ENCODE results near the gene OSGIN1.

Gene OSGIN1

DNA sequence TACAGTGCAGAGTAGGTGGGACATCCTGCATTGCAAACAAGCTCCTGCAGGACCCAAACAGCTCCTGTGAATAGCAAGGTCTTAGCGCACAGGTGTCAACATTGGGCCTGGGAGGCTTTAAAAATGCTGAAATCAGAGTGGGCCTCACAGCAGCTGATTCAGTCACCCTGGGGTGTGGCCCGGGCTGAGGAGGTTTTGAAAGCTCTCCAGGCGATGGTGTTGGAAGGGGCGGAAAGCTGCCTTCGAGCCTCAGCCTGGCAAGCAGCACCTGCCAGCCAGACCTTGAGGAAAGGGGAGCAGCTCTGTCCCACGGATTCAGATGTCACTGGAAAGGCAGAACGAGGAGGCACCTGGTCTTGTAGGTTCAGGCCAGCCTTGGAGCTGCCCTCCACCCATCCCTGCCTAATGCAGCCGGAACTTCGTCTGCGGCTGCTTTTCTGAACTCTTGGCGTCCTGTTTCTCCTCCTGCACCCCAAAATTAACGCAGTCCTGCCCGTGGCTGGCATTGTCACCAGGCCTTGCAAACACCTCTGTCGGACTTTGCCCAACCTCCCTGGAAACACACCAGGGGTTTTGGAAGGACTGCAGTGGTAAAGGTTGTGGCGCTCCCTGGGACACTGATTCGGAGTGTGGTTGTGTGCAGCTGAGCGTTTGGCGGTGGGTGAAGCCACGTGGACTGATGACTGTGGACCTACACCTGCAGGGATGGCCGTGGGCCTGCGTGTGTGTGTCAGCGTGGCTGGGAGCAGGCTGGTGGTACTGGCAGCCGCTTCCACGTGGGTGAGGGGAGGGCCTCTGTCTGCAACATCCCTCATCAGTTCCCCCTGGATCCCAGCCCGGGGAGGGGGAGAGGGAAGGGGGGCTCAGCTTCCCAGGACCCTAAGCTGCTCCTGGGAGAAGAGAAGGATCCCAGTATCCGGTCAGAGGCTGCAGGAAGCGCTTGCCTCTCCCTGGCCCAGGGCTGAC, 18.4 kb downstream of the OSGIN1 start:
- H3K36me3 ChIP-seq (ENCODE audit: control insufficient read depth in 1 of 2, insufficient read depth in 2 of 2, low read length in 2 of 2) = no peaks in the 10 kb centered on the region
- no peak overlapping the region for H3K4me3 ChIP-seq (ENCODE audit: low read depth in 1 of 2, low read length in 2 of 2)
- H3K4me1 ChIP-seq (ENCODE audit: control insufficient read depth in 1 of 2, insufficient read depth in 2 of 2, low read length in 2 of 2) = no peaks in the 10 kb centered on the region
- H3K9me3 ChIP-seq (ENCODE audit: control insufficient read depth in 1 of 2, low read length in 2 of 2) = no peaks in the 10 kb centered on the region
- no peak overlapping the region for H3K27ac ChIP-seq (ENCODE audit: low read length)
- H3K27me3 ChIP-seq (ENCODE audit: low read depth, low read length) = no peaks in the 10 kb centered on the region

DNA sequence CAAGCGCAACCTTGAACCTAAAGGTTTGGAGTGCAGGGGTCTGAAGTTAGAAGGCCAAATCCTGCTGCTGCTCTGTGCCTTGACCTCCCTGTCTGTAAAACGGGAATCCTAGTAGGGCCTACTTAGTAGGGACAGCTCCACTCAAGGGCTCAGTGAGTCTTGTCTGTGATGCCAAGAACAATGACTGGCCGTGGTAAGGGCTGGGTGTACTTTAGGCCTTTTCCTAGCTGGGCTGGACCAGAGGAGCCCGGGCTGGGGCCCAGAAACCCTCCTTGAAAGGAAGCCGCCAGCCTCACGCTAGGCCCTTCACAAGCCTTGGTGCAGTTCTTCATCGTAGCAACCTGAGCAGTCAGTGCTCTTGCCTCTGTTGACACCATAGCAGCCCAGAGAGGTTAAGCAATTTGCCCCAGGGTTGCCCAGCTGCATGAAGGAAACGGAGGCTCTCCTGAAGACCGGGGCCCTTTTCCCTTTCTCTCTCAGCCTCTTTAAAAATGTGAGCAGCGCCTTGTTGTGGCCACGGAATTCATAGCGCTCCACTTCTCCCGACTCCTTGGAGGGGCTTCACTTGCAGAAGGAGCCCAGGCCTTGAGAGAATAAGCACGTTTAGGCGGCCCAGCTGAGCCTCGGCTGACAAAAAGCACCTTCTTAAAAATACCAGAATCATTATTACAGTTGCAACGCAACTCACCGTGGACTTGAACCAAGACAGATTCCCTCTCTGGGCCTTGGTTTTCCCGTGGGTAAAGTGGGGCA, 19.4 kb downstream of the OSGIN1 start:
- Histone ChIP-seq H3K4me3 (ENCODE audit: low read depth in 1 of 2, low read length in 2 of 2) (no peak overlapping the region), H3K4me1 (ENCODE audit: control insufficient read depth in 1 of 2, insufficient read depth in 2 of 2, low read length in 2 of 2) (no peaks in the 10 kb centered on the region), H3K27ac (ENCODE audit: low read length) (no peak overlapping the region), H3K27me3 (ENCODE audit: low read depth, low read length) (no peaks in the 10 kb centered on the region), H3K36me3 (ENCODE audit: control insufficient read depth in 1 of 2, insufficient read depth in 2 of 2, low read length in 2 of 2) (no peaks in the 10 kb centered on the region), H3K9me3 (ENCODE audit: control insufficient read depth in 1 of 2, low read length in 2 of 2) (no peaks in the 10 kb centered on the region)

GRCh38 chr16:83973077-83973476, 20.0 kb downstream of the OSGIN1 start:
- Histone ChIP-seq H3K9me3 (ENCODE audit: control insufficient read depth in 1 of 2, low read length in 2 of 2) (peaks cover 0 to 4% of the 10 kb centered on the region in 2 donors), H3K27ac (ENCODE audit: low read length) (no peak overlapping the region), H3K27me3 (ENCODE audit: low read depth, low read length) (no peaks in the 10 kb centered on the region), H3K36me3 (ENCODE audit: control insufficient read depth in 1 of 2, insufficient read depth in 2 of 2, low read length in 2 of 2) (no peaks in the 10 kb centered on the region), H3K4me1 (ENCODE audit: control insufficient read depth in 1 of 2, insufficient read depth in 2 of 2, low read length in 2 of 2) (no peaks in the 10 kb centered on the region), H3K4me3 (ENCODE audit: low read depth in 1 of 2, low read length in 2 of 2) (no peak overlapping the region)

- Histone ChIP-seq H3K4me3 (ENCODE audit: low read depth in 1 of 2, low read length in 2 of 2) (no peak overlapping the region), H3K27me3 (ENCODE audit: low read depth, low read length) (no peaks in the 10 kb centered on the region), H3K9me3 (ENCODE audit: control insufficient read depth in 1 of 2, low read length in 2 of 2) (peaks cover under 1 to 9% of the 10 kb centered on the region in 2 donors), H3K4me1 (ENCODE audit: control insufficient read depth in 1 of 2, insufficient read depth in 2 of 2, low read length in 2 of 2) (no peaks in the 10 kb centered on the region), H3K36me3 (ENCODE audit: control insufficient read depth in 1 of 2, insufficient read depth in 2 of 2, low read length in 2 of 2) (no peaks in the 10 kb centered on the region), H3K27ac (ENCODE audit: low read length) (no peak overlapping the region)
These were observed 20.7 kb downstream of the OSGIN1 start for GRCh38 chr16:83973581-83974385.

- H3K27ac ChIP-seq (ENCODE audit: low read length) = no peak overlapping the region
These were observed 21.4 kb downstream of the OSGIN1 start for GRCh38 chr16:83974475-83974874.

DNA sequence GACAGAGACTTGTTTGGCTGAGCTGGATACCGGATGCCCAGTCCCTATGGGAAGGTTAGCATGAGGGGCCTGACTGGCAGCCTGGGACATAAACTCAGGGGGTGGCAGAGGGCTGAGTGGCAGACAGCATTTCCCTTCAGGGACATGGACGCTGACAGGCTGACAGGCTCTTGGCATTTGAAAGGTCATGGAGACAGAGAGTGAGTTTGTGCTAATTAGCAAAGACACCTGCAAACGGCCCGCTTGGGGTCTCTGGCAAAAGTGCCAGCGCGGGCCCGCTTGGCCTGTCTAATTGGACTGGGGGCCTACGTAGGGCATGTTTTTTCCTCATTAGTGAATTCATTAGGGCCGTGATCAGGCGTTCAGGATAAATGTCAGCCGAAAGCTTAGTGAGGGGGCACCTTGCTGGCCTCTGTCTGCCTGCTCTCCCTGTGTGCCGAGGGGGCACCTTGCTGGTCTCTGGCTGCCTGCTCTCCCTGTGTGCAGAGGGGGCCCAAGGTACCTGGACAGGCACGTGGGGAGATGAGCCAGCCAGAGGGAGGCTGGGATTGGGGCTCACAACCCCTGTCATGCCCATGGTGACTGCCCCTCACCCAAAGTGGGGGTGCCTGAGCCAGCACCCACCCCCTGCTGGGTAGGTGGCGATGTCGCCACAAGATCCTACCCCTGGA, 22.7 kb downstream of the OSGIN1 start:
- H3K9me3 ChIP-seq (ENCODE audit: control insufficient read depth in 1 of 2, low read length in 2 of 2) = peaks cover 4 to 9% of the 10 kb centered on the region in 2 donors
- H3K4me3 ChIP-seq (ENCODE audit: low read depth in 1 of 2, low read length in 2 of 2) = no peak overlapping the region
- H3K27ac ChIP-seq (ENCODE audit: low read length) = no peak overlapping the region
- no peaks in the 10 kb centered on the region for H3K27me3 ChIP-seq (ENCODE audit: low read depth, low read length)
- no peaks in the 10 kb centered on the region for H3K36me3 ChIP-seq (ENCODE audit: control insufficient read depth in 1 of 2, insufficient read depth in 2 of 2, low read length in 2 of 2)
- H3K4me1 ChIP-seq (ENCODE audit: control insufficient read depth in 1 of 2, insufficient read depth in 2 of 2, low read length in 2 of 2) = no peaks in the 10 kb centered on the region

More at GRCh38 chr16:83974475-83974874, 21.4 kb downstream of the OSGIN1 start:
- Histone ChIP-seq H3K4me1 (ENCODE audit: control insufficient read depth in 1 of 2, insufficient read depth in 2 of 2, low read length in 2 of 2) (no peaks in the 10 kb centered on the region), H3K36me3 (ENCODE audit: control insufficient read depth in 1 of 2, insufficient read depth in 2 of 2, low read length in 2 of 2) (no peaks in the 10 kb centered on the region), H3K4me3 (ENCODE audit: low read depth in 1 of 2, low read length in 2 of 2) (no peak overlapping the region), H3K9me3 (ENCODE audit: control insufficient read depth in 1 of 2, low read length in 2 of 2) (peaks cover 4 to 9% of the 10 kb centered on the region in 2 donors), H3K27me3 (ENCODE audit: low read depth, low read length) (no peaks in the 10 kb centered on the region)

DNA sequence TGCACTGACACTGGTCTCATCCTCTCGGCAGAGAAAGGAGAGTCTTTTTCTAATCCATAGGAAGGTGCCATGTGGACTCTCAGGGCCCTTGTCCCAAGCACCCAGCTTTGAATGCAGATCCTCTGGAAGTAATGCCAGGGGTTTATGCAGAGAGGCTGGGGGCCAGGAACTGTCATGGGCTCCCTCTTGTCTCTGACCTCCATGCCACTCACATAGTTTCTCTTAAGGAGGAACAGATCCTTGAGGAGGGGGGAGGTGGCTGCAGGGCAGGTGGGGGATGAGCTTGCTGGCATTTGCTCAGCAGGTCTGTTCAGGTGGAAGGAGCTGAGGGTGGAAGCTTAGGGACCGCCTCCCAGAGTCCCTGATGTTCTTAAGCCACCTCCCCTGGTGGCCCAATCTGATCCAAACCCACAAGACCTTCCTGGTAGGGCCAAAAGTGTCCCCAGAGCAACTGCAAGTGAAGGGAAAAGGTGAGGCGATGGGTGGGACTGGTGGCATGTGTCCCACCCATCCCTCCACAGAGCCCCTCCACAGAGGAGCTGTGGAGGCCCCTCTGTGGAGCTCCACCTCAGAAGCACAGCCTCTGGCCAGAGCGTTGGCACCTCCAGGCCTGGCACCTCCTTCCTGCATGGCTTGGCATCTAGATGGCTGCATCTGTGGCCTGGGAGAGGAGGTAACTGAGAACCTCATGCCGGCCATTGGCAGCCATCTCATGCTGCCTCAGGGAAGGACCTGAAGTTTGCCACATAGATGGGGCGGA, 24.2 kb downstream of the OSGIN1 start:
- H3K36me3 ChIP-seq (ENCODE audit: control insufficient read depth in 1 of 2, insufficient read depth in 2 of 2, low read length in 2 of 2) = no peaks in the 10 kb centered on the region
- H3K27ac ChIP-seq (ENCODE audit: low read length) = no peak overlapping the region

DNA sequence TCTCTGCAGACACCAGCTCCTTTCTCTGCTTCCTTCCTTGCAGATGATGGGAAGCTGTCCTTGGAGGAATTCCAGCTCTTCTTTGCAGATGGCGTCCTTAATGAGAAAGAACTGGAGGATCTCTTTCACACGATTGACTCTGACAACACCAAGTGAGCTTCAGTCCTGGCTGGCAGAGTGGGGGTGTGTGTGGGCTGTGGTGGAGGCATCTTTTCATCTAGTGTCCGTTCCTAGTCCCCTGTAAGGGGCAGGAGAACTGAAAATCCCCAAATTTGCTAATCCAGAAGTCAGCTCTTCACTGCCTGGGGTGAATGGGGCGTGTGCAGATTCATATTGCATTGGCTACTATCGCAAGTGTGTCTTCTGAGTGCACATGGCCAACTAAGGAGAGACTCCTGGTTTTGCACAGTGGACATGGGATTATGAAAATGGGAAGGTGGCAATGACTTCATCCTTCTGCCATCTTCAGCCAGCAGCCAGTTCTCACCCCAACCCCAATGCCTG, 25.4 kb downstream of the OSGIN1 start:
- H3K27ac ChIP-seq (ENCODE audit: low read length) = no peak overlapping the region
- H3K4me3 ChIP-seq (ENCODE audit: low read depth in 1 of 2, low read length in 2 of 2) = no peak overlapping the region
- H3K27me3 ChIP-seq (ENCODE audit: low read depth, low read length) = no peaks in the 10 kb centered on the region
- H3K36me3 ChIP-seq (ENCODE audit: control insufficient read depth in 1 of 2, insufficient read depth in 2 of 2, low read length in 2 of 2) = no peaks in the 10 kb centered on the region
- no peaks in the 10 kb centered on the region for H3K4me1 ChIP-seq (ENCODE audit: control insufficient read depth in 1 of 2, insufficient read depth in 2 of 2, low read length in 2 of 2)
- peaks cover 4 to 9% of the 10 kb centered on the region in 2 donors for H3K9me3 ChIP-seq (ENCODE audit: control insufficient read depth in 1 of 2, low read length in 2 of 2)

More for the DNA sequence above, 24.2 kb downstream of the OSGIN1 start:
- Histone ChIP-seq H3K27me3 (ENCODE audit: low read depth, low read length) (no peaks in the 10 kb centered on the region), H3K4me3 (ENCODE audit: low read depth in 1 of 2, low read length in 2 of 2) (no peak overlapping the region), H3K9me3 (ENCODE audit: control insufficient read depth in 1 of 2, low read length in 2 of 2) (peaks cover 4 to 9% of the 10 kb centered on the region in 2 donors), H3K4me1 (ENCODE audit: control insufficient read depth in 1 of 2, insufficient read depth in 2 of 2, low read length in 2 of 2) (no peaks in the 10 kb centered on the region)

DNA sequence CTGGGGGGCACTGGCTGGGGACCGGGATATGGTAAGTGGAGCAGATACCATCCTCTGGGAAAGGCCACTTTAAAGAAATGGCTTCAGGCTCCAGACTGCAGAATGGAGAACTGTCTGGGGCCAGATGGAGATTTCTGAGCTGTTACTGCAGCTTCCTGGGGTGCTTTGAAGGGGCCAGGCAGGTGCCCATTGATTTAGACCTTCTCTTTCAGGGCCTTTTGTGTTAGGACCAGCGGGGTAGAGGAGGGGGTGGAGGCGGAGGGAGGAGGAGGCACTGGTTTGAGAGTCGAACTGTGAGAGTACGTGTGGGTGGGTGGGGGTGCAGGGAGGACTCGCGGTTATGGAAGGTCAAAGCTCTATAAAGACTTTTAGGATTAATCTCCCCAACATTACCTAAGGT, 26.4 kb downstream of the OSGIN1 start:
- Histone ChIP-seq H3K27ac (ENCODE audit: low read length) (no peak overlapping the region), H3K4me3 (ENCODE audit: low read depth in 1 of 2, low read length in 2 of 2) (no peak overlapping the region), H3K4me1 (ENCODE audit: control insufficient read depth in 1 of 2, insufficient read depth in 2 of 2, low read length in 2 of 2) (no peaks in the 10 kb centered on the region), H3K36me3 (ENCODE audit: control insufficient read depth in 1 of 2, insufficient read depth in 2 of 2, low read length in 2 of 2) (no peaks in the 10 kb centered on the region), H3K27me3 (ENCODE audit: low read depth, low read length) (no peaks in the 10 kb centered on the region), H3K9me3 (ENCODE audit: control insufficient read depth in 1 of 2, low read length in 2 of 2) (peaks cover 4 to 9% of the 10 kb centered on the region in 2 donors)

DNA sequence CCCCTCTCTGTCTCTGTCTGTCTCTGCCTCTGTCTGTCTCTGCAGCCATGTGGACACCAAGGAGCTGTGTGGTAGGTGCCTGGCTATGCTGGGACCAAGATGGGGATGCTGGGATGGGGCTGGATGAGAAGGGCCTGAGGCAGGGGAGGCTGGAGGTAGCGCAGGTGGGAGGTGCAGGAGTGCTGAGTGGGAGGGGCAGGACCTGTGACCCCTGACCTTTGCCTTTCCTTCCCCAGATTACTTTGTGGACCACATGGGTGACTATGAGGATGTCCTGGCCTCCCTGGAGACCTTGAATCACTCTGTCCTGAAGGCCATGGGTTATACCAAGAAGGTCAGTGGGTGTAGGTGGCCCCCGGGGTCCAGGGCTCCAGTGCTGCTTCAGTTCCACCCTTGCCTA, 27.8 kb downstream of the OSGIN1 start:
- Histone ChIP-seq H3K36me3 (ENCODE audit: control insufficient read depth in 1 of 2, insufficient read depth in 2 of 2, low read length in 2 of 2) (no peaks in the 10 kb centered on the region), H3K27me3 (ENCODE audit: low read depth, low read length) (no peaks in the 10 kb centered on the region), H3K4me1 (ENCODE audit: control insufficient read depth in 1 of 2, insufficient read depth in 2 of 2, low read length in 2 of 2) (no peaks in the 10 kb centered on the region), H3K4me3 (ENCODE audit: low read depth in 1 of 2, low read length in 2 of 2) (no peak overlapping the region), H3K9me3 (ENCODE audit: control insufficient read depth in 1 of 2, low read length in 2 of 2) (peaks cover 4 to 9% of the 10 kb centered on the region in 2 donors), H3K27ac (ENCODE audit: low read length) (no peak overlapping the region)
